Central memory CD8-positive, alpha-beta T cell (primary cell): ENCODE data around the gene MRAP.

Experiments used
- ATAC-seq: fragments of 150-1000 bp; cut with Tn5 transposase; replicated peaks from 2 replicates; pipeline ENCODE4 v1.10.0; 2022; ENCODE audit warnings: mild to moderate bottlenecking, moderate FRiP score, moderate number of reproducible peaks; ENCODE audit not compliant: poor library complexity, severe bottlenecking; ENCODE audit errors: extremely low read depth
- DNase-seq, 2 donors: peaks; one replicate each; pipeline ENCODE4 v3.0.0; 2021; ENCODE audit warnings: low spot score in 2 of 2
- H3K27ac Mint-ChIP-seq: one replicate; pipeline ENCODE4 v1.8.0; 2022; ENCODE audit warnings: low read depth, mild to moderate bottlenecking, moderate library complexity, mixed read lengths
- H3K27me3 Mint-ChIP-seq: one replicate; pipeline ENCODE4 v1.8.0; 2022; ENCODE audit warnings: mixed read lengths
- H3K36me3 Mint-ChIP-seq: one replicate; pipeline ENCODE4 v1.8.0; 2022; ENCODE audit warnings: mild to moderate bottlenecking, moderate library complexity, mixed read lengths; ENCODE audit not compliant: insufficient read depth
- H3K4me1 Mint-ChIP-seq: one replicate; pipeline ENCODE4 v1.8.0; 2022; ENCODE audit warnings: mixed read lengths
- H3K4me3 Mint-ChIP-seq: one replicate; pipeline ENCODE4 v1.8.0; 2022; ENCODE audit warnings: mild to moderate bottlenecking, moderate library complexity, mixed read lengths
- H3K9me3 Mint-ChIP-seq: one replicate; pipeline ENCODE4 v1.8.0; 2022; ENCODE audit warnings: mixed read lengths

Gene MRAP

GRCh38 chr21:32331444-32332305 lies 33.0 kb downstream of the MRAP start:
- Mint-ChIP-seq H3K27me3 (no peaks in the 10 kb centered on the region), H3K36me3 (peaks cover 40% of the 10 kb centered on the region), H3K27ac (peak overlapping the region; percentile 44), H3K4me1 (no peaks in the 10 kb centered on the region), H3K4me3 (no peak overlapping the region), H3K9me3 (no peaks in the 10 kb centered on the region)
- ATAC-seq (no peak), DNase-seq (no peak)

DNA sequence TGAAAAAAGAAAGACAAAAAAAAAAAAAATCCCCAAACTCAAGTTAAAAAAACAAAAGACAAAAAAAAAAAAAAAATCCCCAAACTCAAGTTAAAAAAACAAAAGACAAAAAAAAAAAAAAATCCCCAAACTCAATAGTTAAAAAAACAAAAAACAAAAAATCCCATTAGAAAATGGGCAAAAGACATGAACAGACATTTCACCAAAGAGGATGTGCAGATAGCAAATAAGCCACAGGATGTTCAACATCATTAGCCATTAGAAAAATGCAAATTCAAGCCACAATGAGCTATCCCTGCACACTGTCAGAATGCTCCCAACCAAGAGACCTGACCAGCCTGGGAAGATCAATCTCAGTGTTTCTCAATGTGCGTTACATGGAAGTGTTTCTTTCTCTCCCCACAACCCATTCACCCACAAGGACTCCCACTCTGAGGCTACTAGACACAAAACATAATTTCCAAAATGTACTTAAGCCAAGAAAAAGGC lies 33.9 kb downstream of the MRAP start:
- Mint-ChIP-seq H3K4me3 (no peak overlapping the region), H3K36me3 (peaks cover 42% of the 10 kb centered on the region), H3K27me3 (no peaks in the 10 kb centered on the region), H3K4me1 (no peaks in the 10 kb centered on the region), H3K9me3 (no peaks in the 10 kb centered on the region), H3K27ac (peak overlapping the region; percentile 44)
- ATAC-seq, result no peak
- DNase-seq, result no peak

DNA sequence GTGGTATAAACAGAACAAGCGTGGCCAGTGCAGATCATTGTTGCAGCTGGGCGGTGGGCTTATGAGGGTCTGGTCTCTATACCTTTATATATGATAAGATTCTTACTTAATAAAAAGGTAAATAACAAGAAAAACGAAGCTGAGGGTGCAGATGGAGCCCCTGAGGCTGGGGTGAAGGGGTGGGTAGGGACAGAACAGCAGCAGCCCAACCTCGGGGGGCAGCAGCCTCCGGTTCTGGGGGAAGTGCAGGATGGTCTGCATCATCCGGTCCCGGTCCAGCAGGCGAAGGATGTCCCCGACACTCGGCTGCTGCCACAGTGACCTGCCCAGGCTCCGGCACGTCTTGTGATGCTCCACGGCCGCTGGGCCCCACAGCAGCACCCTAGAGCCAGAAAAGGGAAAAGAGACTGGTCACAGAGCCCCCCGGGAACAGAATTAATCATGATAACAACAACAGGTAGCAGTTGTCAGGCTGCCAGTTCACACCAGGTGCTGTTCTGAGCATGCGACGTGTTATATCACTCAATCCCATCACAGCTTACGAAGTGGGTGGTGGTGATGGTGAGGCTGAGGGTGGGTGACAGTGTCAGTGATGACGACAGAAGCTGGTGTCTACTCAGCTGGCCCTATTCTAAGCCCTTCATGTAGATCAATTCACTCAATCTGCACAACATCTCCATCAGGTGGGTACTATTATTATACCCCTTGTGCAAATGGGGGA lies 35.5 kb downstream of the MRAP start:
- H3K4me1 Mint-ChIP-seq, result no peaks in the 10 kb centered on the region
- H3K27me3 Mint-ChIP-seq, result no peaks in the 10 kb centered on the region
- H3K4me3 Mint-ChIP-seq, result no peak overlapping the region
- H3K36me3 Mint-ChIP-seq, result peaks cover 47% of the 10 kb centered on the region
- H3K27ac Mint-ChIP-seq, result no peak overlapping the region
- ATAC-seq, result no peak
- no peaks in the 10 kb centered on the region for H3K9me3 Mint-ChIP-seq
- DNase-seq, result no peak

DNA sequence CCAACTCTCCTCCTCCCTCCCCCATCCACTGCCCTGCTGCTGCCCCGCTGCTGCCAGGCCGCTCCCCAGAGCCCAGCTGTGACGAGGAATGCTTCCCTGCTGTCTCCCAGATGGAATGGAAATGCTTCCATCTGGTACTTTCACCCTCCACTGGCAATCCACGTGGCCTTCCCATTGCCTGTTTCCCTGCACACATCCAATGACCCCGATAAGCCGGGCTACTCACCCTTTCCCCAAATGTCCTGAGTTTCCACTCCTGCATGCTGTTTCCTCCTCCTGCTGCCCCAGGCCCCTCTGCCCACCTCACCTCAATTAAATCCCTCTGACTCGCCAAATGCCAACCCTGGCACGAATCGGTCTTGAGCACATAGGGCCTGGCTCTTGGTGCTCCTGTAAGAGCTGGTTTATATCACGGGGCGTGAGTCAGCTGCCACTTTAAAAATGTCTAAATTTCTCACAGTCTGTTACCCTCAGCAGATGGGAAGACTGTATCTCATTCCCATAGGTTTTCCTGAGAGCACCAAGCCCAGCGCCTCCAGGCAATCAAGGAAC lies 36.4 kb downstream of the MRAP start:
- Mint-ChIP-seq H3K4me3 (no peak overlapping the region), H3K36me3 (peaks cover 47% of the 10 kb centered on the region), H3K4me1 (no peaks in the 10 kb centered on the region), H3K9me3 (no peaks in the 10 kb centered on the region), H3K27me3 (no peaks in the 10 kb centered on the region), H3K27ac (no peak overlapping the region)
- DNase-seq (no peak), ATAC-seq (no peak)

DNA sequence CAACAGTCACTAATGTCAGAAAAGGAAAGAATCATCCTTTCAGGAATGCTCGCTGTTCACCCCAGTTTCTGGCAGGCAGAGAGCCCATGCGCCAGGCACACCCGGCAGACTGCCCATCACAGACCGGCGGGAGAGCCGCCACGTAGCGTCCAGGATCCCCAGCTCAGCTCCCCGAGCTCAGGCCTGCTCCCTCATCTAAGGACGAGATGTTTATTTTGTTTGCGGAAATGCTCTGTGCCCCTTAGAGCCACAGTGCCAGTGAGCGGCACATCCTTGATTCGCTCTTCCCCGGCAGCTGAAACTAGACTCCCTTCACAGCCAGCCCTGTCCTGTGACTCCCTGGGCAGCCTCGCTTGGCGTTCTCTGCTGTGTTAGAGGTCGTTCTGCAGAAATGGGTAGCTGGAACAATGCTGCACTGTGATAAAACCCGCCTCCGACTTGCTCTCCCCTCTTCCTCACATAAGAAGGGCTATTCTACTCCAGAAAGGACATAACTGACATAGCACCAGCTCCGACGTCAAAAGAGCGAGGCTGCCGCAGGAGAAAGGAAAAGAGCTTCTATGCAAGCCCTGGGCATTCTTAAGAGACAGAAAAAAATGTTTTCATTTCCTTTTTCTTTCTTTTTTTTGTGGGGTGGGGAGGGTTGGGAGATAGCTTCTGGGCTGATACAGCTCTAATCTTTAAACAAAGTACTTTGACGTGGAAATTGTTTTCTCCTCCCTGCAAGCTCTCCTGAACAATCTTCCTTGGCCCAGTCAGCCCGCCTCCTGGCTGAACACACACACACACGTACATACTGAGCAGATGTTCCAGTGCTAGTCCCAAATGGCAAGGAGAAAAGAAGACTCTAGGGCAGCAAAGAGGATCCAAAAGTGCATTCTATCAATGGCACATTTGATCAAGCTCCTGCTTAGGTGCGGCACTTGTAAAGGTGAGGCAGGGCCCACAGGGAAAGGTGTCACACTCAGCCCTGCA lies 37.2 kb downstream of the MRAP start:
- Mint-ChIP-seq H3K4me1 (no peaks in the 10 kb centered on the region), H3K4me3 (no peak overlapping the region), H3K9me3 (no peaks in the 10 kb centered on the region), H3K36me3 (peaks cover 47% of the 10 kb centered on the region), H3K27ac (no peak overlapping the region), H3K27me3 (no peaks in the 10 kb centered on the region)
- ATAC-seq (no peak), DNase-seq (no peak)

GRCh38 chr21:32336711-32337110 lies 38.1 kb downstream of the MRAP start:
- H3K9me3 Mint-ChIP-seq, result no peaks in the 10 kb centered on the region
- H3K27ac Mint-ChIP-seq, result no peak overlapping the region
- H3K27me3 Mint-ChIP-seq, result no peaks in the 10 kb centered on the region
- H3K4me1 Mint-ChIP-seq, result no peaks in the 10 kb centered on the region
- peaks cover 45% of the 10 kb centered on the region for H3K36me3 Mint-ChIP-seq
- DNase-seq (no peak), ATAC-seq (no peak)
- no peak overlapping the region for H3K4me3 Mint-ChIP-seq

GRCh38 chr21:32337206-32337605 lies 38.6 kb downstream of the MRAP start:
- Mint-ChIP-seq H3K27ac (no peak overlapping the region), H3K4me3 (no peak overlapping the region), H3K27me3 (no peaks in the 10 kb centered on the region), H3K9me3 (no peaks in the 10 kb centered on the region), H3K36me3 (peaks cover 44% of the 10 kb centered on the region), H3K4me1 (no peaks in the 10 kb centered on the region)
- no peak for ATAC-seq
- DNase-seq, result no peak

GRCh38 chr21:32338209-32338921 lies 39.7 kb downstream of the MRAP start:
- no peaks in the 10 kb centered on the region for H3K27me3 Mint-ChIP-seq
- H3K4me3 Mint-ChIP-seq, result no peak overlapping the region
- H3K27ac Mint-ChIP-seq, result no peak overlapping the region
- no peaks in the 10 kb centered on the region for H3K9me3 Mint-ChIP-seq
- H3K4me1 Mint-ChIP-seq, result no peaks in the 10 kb centered on the region
- DNase-seq (no peak), ATAC-seq (no peak)
- peaks cover 42% of the 10 kb centered on the region for H3K36me3 Mint-ChIP-seq

GRCh38 chr21:32340863-32341848 lies 42.5 kb downstream of the MRAP start:
- no peaks in the 10 kb centered on the region for H3K4me1 Mint-ChIP-seq
- no peaks in the 10 kb centered on the region for H3K27me3 Mint-ChIP-seq
- DNase-seq, result no peak
- H3K9me3 Mint-ChIP-seq, result peaks cover 8% of the 10 kb centered on the region
- no peak overlapping the region for H3K27ac Mint-ChIP-seq
- H3K36me3 Mint-ChIP-seq, result peaks cover 50% of the 10 kb centered on the region
- ATAC-seq, result no peak
- no peak overlapping the region for H3K4me3 Mint-ChIP-seq

- Mint-ChIP-seq H3K36me3 (peaks cover 40% of the 10 kb centered on the region), H3K27ac (no peak overlapping the region), H3K9me3 (peaks cover 8% of the 10 kb centered on the region), H3K4me1 (no peaks in the 10 kb centered on the region), H3K27me3 (no peaks in the 10 kb centered on the region), H3K4me3 (no peak overlapping the region)
- ATAC-seq (no peak), DNase-seq (no peak)
Measured at GRCh38 chr21:32346951-32347350, 48.3 kb downstream of the MRAP start.

- H3K27ac Mint-ChIP-seq, result no peak overlapping the region
- H3K4me1 Mint-ChIP-seq, result no peaks in the 10 kb centered on the region
- no peak overlapping the region for H3K4me3 Mint-ChIP-seq
- peaks cover 8% of the 10 kb centered on the region for H3K9me3 Mint-ChIP-seq
- H3K36me3 Mint-ChIP-seq, result peaks cover 44% of the 10 kb centered on the region
- no peak for DNase-seq
- no peak for ATAC-seq
- H3K27me3 Mint-ChIP-seq, result no peaks in the 10 kb centered on the region
Measured at GRCh38 chr21:32347351-32347750, 48.7 kb downstream of the MRAP start.
